Subcutaneous abdominal adipose tissue (tissue), 5 donors: Measurements from ENCODE around the gene NFYA.

Experiments used
- H3K27ac ChIP-seq: one replicate; pipeline ENCODE4 v1.7.0; 2013; ENCODE audit warnings: low read depth, mild to moderate bottlenecking, inconsistent platforms, low read length, moderate library complexity
- H3K27me3 ChIP-seq, 5 donors: one replicate each; pipeline ENCODE4 v1.7.0; 2013; ENCODE audit warnings: low read length in 5 of 5, inconsistent platforms in 1 of 5; ENCODE audit not compliant: control insufficient read depth in 5 of 5, insufficient read depth in 4 of 5
- H3K36me3 ChIP-seq, 5 donors: one replicate each; pipeline ENCODE4 v1.7.0; 2013; ENCODE audit warnings: low read length in 5 of 5; ENCODE audit not compliant: control insufficient read depth in 5 of 5, insufficient read depth in 5 of 5
- H3K4me1 ChIP-seq, 5 donors: one replicate each; pipeline ENCODE4 v1.7.0; 2013; ENCODE audit warnings: low read length in 5 of 5, mild to moderate bottlenecking in 3 of 5, moderate library complexity in 1 of 5; ENCODE audit not compliant: control insufficient read depth in 5 of 5, insufficient read depth in 5 of 5
- H3K4me3 ChIP-seq, 5 donors: one replicate each; pipeline ENCODE4 v1.7.0; 2013; ENCODE audit warnings: low read length in 5 of 5, low read depth in 1 of 5
- H3K9ac ChIP-seq, 5 donors: one replicate each; pipeline ENCODE4 v1.7.0; 2013; ENCODE audit warnings: low read length in 5 of 5, mild to moderate bottlenecking in 4 of 5, moderate library complexity in 3 of 5
- H3K9me3 ChIP-seq, 5 donors: one replicate each; pipeline ENCODE4 v1.7.0; 2013; ENCODE audit warnings: low read length in 5 of 5; ENCODE audit not compliant: control insufficient read depth in 5 of 5
- donor health status: healthy.
- donor health status: healthy.
- donor health status: healthy.
- donor health status: healthy.
- donor health status: healthy.

Gene NFYA

GRCh38 chr6:41045664-41046063, 27.1 kb upstream of the NFYA start:
- Histone ChIP-seq H3K27me3 (no peaks in the 10 kb centered on the region), H3K9ac (no peak overlapping the region), H3K4me3 (no peak overlapping the region), H3K9me3 (no peaks in the 10 kb centered on the region), H3K36me3 (peaks cover 0 to 7% (median 0%) of the 10 kb centered on the region in 5 donors), H3K27ac (no peak overlapping the region), H3K4me1 (no peaks in the 10 kb centered on the region)

GRCh38 chr6:41046084-41046483, 26.7 kb upstream of the NFYA start:
- no peaks in the 10 kb centered on the region for H3K4me1 ChIP-seq
- H3K9ac ChIP-seq, result no peak overlapping the region
- no peaks in the 10 kb centered on the region for H3K27me3 ChIP-seq
- H3K36me3 ChIP-seq, result peaks cover 0 to 7% (median 0%) of the 10 kb centered on the region in 5 donors
- no peaks in the 10 kb centered on the region for H3K9me3 ChIP-seq
- no peak overlapping the region for H3K4me3 ChIP-seq
- H3K27ac ChIP-seq, result no peak overlapping the region

GRCh38 chr6:41047306-41047705, 25.5 kb upstream of the NFYA start:
- no peak overlapping the region for H3K9ac ChIP-seq
- H3K27me3 ChIP-seq, result no peaks in the 10 kb centered on the region
- no peak overlapping the region for H3K4me3 ChIP-seq
- peaks cover 0 to 5% (median 0%) of the 10 kb centered on the region in 5 donors for H3K36me3 ChIP-seq
- no peak overlapping the region for H3K27ac ChIP-seq
- H3K9me3 ChIP-seq, result no peaks in the 10 kb centered on the region
- H3K4me1 ChIP-seq, result peaks cover 0 to 7% (median 0%) of the 10 kb centered on the region in 5 donors

- Histone ChIP-seq H3K27me3 (no peaks in the 10 kb centered on the region), H3K36me3 (no peaks in the 10 kb centered on the region), H3K4me3 (no peak overlapping the region), H3K4me1 (peaks cover 0 to 7% (median 0%) of the 10 kb centered on the region in 5 donors), H3K27ac (no peak overlapping the region), H3K9ac (no peak overlapping the region), H3K9me3 (no peaks in the 10 kb centered on the region)
These were observed 24.7 kb upstream of the NFYA start for GRCh38 chr6:41047745-41048732.

DNA sequence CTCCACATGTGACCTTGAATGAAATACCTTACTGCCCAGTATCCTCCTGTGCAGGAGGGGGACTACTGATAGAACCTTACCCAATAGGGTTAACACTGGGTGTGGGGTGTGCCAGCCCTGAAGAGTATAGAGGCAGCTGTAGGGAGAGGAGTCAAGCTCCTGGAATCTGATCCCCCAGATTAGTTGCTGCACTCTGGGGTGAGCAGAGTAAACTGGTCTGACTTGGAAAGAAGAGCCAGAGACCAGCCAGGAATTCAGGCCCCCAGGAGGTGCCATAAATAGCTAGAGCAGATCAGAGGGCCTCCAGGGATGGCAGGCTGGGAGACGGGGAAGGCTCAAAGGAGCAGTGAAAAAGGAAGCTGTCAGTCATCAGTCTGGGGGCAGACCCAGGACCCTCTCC, 23.3 kb upstream of the NFYA start:
- Histone ChIP-seq H3K27me3 (no peaks in the 10 kb centered on the region), H3K9ac (no peak overlapping the region), H3K4me1 (peaks cover 0 to 7% (median 0%) of the 10 kb centered on the region in 5 donors), H3K9me3 (no peaks in the 10 kb centered on the region), H3K36me3 (no peaks in the 10 kb centered on the region), H3K4me3 (no peak overlapping the region), H3K27ac (no peak overlapping the region)

- no peak overlapping the region for H3K9ac ChIP-seq
- peaks cover 0 to 7% (median 0%) of the 10 kb centered on the region in 5 donors for H3K4me1 ChIP-seq
These were observed 22.8 kb upstream of the NFYA start for GRCh38 chr6:41049955-41050354.

GRCh38 chr6:41050536-41050935, 22.2 kb upstream of the NFYA start:
- Histone ChIP-seq H3K9me3 (no peaks in the 10 kb centered on the region), H3K36me3 (peaks cover 0 to 4% (median 0%) of the 10 kb centered on the region in 5 donors), H3K4me1 (peaks cover 0 to 7% (median 0%) of the 10 kb centered on the region in 5 donors), H3K4me3 (no peak overlapping the region), H3K9ac (no peak overlapping the region), H3K27me3 (no peaks in the 10 kb centered on the region), H3K27ac (no peak overlapping the region)

More at GRCh38 chr6:41049955-41050354, 22.8 kb upstream of the NFYA start:
- H3K9me3 ChIP-seq, result no peaks in the 10 kb centered on the region
- H3K36me3 ChIP-seq, result no peaks in the 10 kb centered on the region
- no peak overlapping the region for H3K27ac ChIP-seq
- no peaks in the 10 kb centered on the region for H3K27me3 ChIP-seq
- no peak overlapping the region for H3K4me3 ChIP-seq

DNA sequence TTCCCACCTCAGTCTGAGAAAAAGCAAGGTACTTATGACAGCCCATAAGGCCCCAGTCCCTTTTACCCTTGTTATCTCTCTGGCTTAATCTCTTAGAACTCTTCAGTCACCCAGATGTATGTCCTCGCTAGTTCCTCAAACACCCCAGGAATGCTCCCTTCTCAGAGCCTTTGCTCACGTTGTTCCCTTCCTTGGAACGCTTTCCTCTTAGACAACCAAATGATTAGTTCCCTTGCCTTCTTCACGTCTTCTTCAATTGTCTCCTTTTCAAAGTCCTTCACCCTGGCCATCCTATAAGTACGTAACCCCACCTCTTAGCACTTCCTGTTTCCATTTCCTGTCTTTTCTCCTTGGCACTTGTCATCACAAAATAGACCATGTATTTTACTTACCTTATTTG, 20.9 kb upstream of the NFYA start:
- H3K9ac ChIP-seq, result no peak overlapping the region
- peaks cover 0 to 5% (median 0%) of the 10 kb centered on the region in 5 donors for H3K36me3 ChIP-seq
- no peak overlapping the region for H3K4me3 ChIP-seq
- no peak overlapping the region for H3K27ac ChIP-seq
- no peaks in the 10 kb centered on the region for H3K9me3 ChIP-seq
- peaks cover 0 to 7% (median 0%) of the 10 kb centered on the region in 5 donors for H3K4me1 ChIP-seq
- no peaks in the 10 kb centered on the region for H3K27me3 ChIP-seq

- Histone ChIP-seq H3K4me1 (peaks cover 0 to 7% (median 0%) of the 10 kb centered on the region in 5 donors), H3K9ac (no peak within 1 kb of the TSS), H3K27me3 (no peaks in the 10 kb centered on the region), H3K36me3 (peaks cover 0 to 6% (median 0%) of the 10 kb centered on the region in 5 donors), H3K27ac (no peak within 1 kb of the TSS), H3K9me3 (no peaks in the 10 kb centered on the region), H3K4me3 (no peak within 1 kb of the TSS)
These were observed 19.7 kb upstream of the NFYA start, which contains the start of gene APOBEC2 for GRCh38 chr6:41053041-41053440. Gene APOBEC2 (plus strand): TSS chr6:41053202. CDS start chr6:41053348, 146 bp downstream.

GRCh38 chr6:41054511-41054910, 18.3 kb upstream of the NFYA start:
- peaks cover 0 to 6% (median 0%) of the 10 kb centered on the region in 5 donors for H3K36me3 ChIP-seq
- H3K27ac ChIP-seq, result no peak overlapping the region
- H3K27me3 ChIP-seq, result no peaks in the 10 kb centered on the region
- no peaks in the 10 kb centered on the region for H3K9me3 ChIP-seq
- H3K9ac ChIP-seq, result no peak overlapping the region
- H3K4me3 ChIP-seq, result no peak overlapping the region
- H3K4me1 ChIP-seq, result peaks cover 0 to 7% (median 0%) of the 10 kb centered on the region in 5 donors
